Ishikawa (cell line): ENCODE data around the gene GALNT2.

ENCODE experiments used
- CEBPB ChIP-seq: IDR thresholded peaks from 2 replicates; pipeline ENCODE4 v1.6.1; 2012
- CREB1 ChIP-seq: IDR thresholded peaks from 2 replicates; pipeline ENCODE4 v1.6.1; 2012; ENCODE audit warnings: low read depth
- EGR1 ChIP-seq: IDR thresholded peaks from 2 replicates; pipeline ENCODE4 v1.6.1; 2012
- EP300 ChIP-seq: IDR thresholded peaks from 2 replicates; pipeline ENCODE4 v1.6.1; 2012; ENCODE audit warnings: borderline replicate concordance
- FOXM1 ChIP-seq: IDR thresholded peaks from 2 replicates; pipeline ENCODE4 v1.6.1; 2012; ENCODE audit warnings: low read depth, borderline replicate concordance
- NFIC ChIP-seq: IDR thresholded peaks from 2 replicates; pipeline ENCODE4 v1.6.1; 2012
- RAD21 ChIP-seq: IDR thresholded peaks from 2 replicates; pipeline ENCODE4 v1.6.1; 2012; ENCODE audit warnings: low read depth
- TAF1 ChIP-seq: IDR thresholded peaks from 2 replicates; pipeline ENCODE4 v1.6.1; 2012; ENCODE audit warnings: low read depth, mild to moderate bottlenecking
- TCF12 ChIP-seq: IDR thresholded peaks from 2 replicates; pipeline ENCODE4 v1.6.1; 2012; ENCODE audit warnings: low read depth
- TEAD4 ChIP-seq: IDR thresholded peaks from 2 replicates; pipeline ENCODE4 v1.6.1; 2012
- YY1 ChIP-seq: IDR thresholded peaks from 2 replicates; pipeline ENCODE4 v1.6.1; 2012; ENCODE audit warnings: low read depth
- ZBTB7A ChIP-seq: IDR thresholded peaks from 2 replicates; pipeline ENCODE4 v1.6.1; 2012; ENCODE audit warnings: low read depth
- TF ChIP-seq, protein P1 (sequence below): IDR thresholded peaks from 2 replicates; pipeline ENCODE4 v1.6.1; 2012; ENCODE audit warnings: low read depth, mild to moderate bottlenecking
- TF ChIP-seq, protein P2 (sequence below): IDR thresholded peaks from 2 replicates; pipeline ENCODE4 v1.6.1; 2012
- TF ChIP-seq, protein P3 (sequence below): IDR thresholded peaks from 2 replicates; pipeline ENCODE4 v1.6.1; 2012

The GALNT2 gene

GRCh38 chr1:230102472-230102871 lies 35.4 kb downstream of the GALNT2 start:
- TF ChIP-seq, protein P1, sequence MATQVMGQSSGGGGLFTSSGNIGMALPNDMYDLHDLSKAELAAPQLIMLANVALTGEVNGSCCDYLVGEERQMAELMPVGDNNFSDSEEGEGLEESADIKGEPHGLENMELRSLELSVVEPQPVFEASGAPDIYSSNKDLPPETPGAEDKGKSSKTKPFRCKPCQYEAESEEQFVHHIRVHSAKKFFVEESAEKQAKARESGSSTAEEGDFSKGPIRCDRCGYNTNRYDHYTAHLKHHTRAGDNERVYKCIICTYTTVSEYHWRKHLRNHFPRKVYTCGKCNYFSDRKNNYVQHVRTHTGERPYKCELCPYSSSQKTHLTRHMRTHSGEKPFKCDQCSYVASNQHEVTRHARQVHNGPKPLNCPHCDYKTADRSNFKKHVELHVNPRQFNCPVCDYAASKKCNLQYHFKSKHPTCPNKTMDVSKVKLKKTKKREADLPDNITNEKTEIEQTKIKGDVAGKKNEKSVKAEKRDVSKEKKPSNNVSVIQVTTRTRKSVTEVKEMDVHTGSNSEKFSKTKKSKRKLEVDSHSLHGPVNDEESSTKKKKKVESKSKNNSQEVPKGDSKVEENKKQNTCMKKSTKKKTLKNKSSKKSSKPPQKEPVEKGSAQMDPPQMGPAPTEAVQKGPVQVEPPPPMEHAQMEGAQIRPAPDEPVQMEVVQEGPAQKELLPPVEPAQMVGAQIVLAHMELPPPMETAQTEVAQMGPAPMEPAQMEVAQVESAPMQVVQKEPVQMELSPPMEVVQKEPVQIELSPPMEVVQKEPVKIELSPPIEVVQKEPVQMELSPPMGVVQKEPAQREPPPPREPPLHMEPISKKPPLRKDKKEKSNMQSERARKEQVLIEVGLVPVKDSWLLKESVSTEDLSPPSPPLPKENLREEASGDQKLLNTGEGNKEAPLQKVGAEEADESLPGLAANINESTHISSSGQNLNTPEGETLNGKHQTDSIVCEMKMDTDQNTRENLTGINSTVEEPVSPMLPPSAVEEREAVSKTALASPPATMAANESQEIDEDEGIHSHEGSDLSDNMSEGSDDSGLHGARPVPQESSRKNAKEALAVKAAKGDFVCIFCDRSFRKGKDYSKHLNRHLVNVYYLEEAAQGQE = no peak
- no peak for TF ChIP-seq TAF1
- no peak for TF ChIP-seq NFIC
- TF ChIP-seq CEBPB = no peak
- TF ChIP-seq EGR1 = no peak
- no peak for TF ChIP-seq ZBTB7A
- TF ChIP-seq, protein P2, sequence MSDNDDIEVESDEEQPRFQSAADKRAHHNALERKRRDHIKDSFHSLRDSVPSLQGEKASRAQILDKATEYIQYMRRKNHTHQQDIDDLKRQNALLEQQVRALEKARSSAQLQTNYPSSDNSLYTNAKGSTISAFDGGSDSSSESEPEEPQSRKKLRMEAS = no peak
- TF ChIP-seq EP300 = no peak
- TF ChIP-seq CREB1 = no peak
- TF ChIP-seq, protein P3, sequence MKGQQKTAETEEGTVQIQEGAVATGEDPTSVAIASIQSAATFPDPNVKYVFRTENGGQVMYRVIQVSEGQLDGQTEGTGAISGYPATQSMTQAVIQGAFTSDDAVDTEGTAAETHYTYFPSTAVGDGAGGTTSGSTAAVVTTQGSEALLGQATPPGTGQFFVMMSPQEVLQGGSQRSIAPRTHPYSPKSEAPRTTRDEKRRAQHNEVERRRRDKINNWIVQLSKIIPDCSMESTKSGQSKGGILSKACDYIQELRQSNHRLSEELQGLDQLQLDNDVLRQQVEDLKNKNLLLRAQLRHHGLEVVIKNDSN = no peak
- no peak for TF ChIP-seq RAD21
- TF ChIP-seq FOXM1 = no peak
- no peak for TF ChIP-seq TCF12
- TF ChIP-seq TEAD4 = no peak
- no peak for TF ChIP-seq YY1

GRCh38 chr1:230103306-230104173 lies 36.5 kb downstream of the GALNT2 start:
- TF ChIP-seq EGR1 = no peak
- TF ChIP-seq CREB1 = no peak
- no peak for TF ChIP-seq TCF12
- TF ChIP-seq NFIC = no peak
- TF ChIP-seq YY1 = no peak
- TF ChIP-seq TEAD4 = no peak
- TF ChIP-seq RAD21 = no peak
- TF ChIP-seq, protein P1 = no peak
- TF ChIP-seq CEBPB = no peak
- no peak for TF ChIP-seq EP300
- TF ChIP-seq ZBTB7A = no peak

GRCh38 chr1:230104395-230105244 lies 37.6 kb downstream of the GALNT2 start:
- TF ChIP-seq RAD21 = 0 out of 2 replicates have a peak, but pooled peaks have one; percentile 12
- TF ChIP-seq TAF1 = 0 out of 2 replicates have a peak, but pooled peaks have one; percentile 41
- TF ChIP-seq, protein P2 = peak; percentile 74
- peak; percentile 93 for TF ChIP-seq NFIC
- TF ChIP-seq TCF12 = peak; percentile 84
- peak; percentile 14; the same call in 1 of the 2 replicates for TF ChIP-seq YY1
- peak; percentile 95 for TF ChIP-seq TEAD4
- no peak for TF ChIP-seq EGR1
- TF ChIP-seq CEBPB = peak; percentile 97
- TF ChIP-seq, protein P3 = no peak
- TF ChIP-seq, protein P1 = no peak
- no peak for TF ChIP-seq CREB1
- TF ChIP-seq EP300 = peak; percentile 81
